RWPE2 (cell line): ENCODE results near the gene TRAK1.
"Not testable (repeated sequence)": the region's sequence is repeated elsewhere in the genome, so short reads cannot be mapped to it uniquely, and the experiment has no call there.

Source experiments
- ATAC-seq: fragments of 200-7000 bp; cut with Tn5 transposase; 3 replicates; pipeline ENCODE4 v1.9.1; 2021; ENCODE audit warnings: low read depth
- DNase-seq: peaks from one replicate; pipeline ENCODE4 v3.0.0-alpha.2; 2020; ENCODE audit warnings: low spot score
- H3K27ac ChIP-seq: fragments of 450-650 bp; 2 replicates; pipeline ENCODE4 v1.5.1; 2017; ENCODE audit warnings: mild to moderate bottlenecking; ENCODE audit not compliant: poor library complexity, severe bottlenecking
- H3K27me3 ChIP-seq: fragments of 250-450 bp; sonication (Bioruptor Pico); 2 replicates; pipeline ENCODE4 v1.5.1; 2021; ENCODE audit warnings: mild to moderate bottlenecking, moderate library complexity; ENCODE audit not compliant: insufficient read depth, poor library complexity, severe bottlenecking
- H3K36me3 ChIP-seq: fragments of 250-450 bp; sonication (Bioruptor Pico); 2 replicates; pipeline ENCODE4 v1.5.1; 2020; ENCODE audit warnings: low read depth, mild to moderate bottlenecking, moderate library complexity
- H3K4me1 ChIP-seq: fragments of 250-450 bp; sonication (Bioruptor Pico); 2 replicates; pipeline ENCODE4 v1.5.1; 2021; ENCODE audit warnings: mild to moderate bottlenecking, moderate library complexity; ENCODE audit not compliant: insufficient read depth, poor library complexity, severe bottlenecking
- H3K4me3 ChIP-seq: fragments of 250-450 bp; sonication (Bioruptor Pico); 2 replicates; pipeline ENCODE4 v1.5.1; 2021; ENCODE audit warnings: mild to moderate bottlenecking, moderate library complexity; ENCODE audit not compliant: severe bottlenecking
- H3K9me3 ChIP-seq: fragments of 250-450 bp; sonication (Bioruptor Pico); 2 replicates; pipeline ENCODE4 v1.5.1; 2021; ENCODE audit warnings: mild to moderate bottlenecking, moderate library complexity; ENCODE audit not compliant: severe bottlenecking
- CTCF ChIP-seq: fragments of 450-650 bp; IDR thresholded peaks from one replicate; pipeline ENCODE4 v1.5.1; 2017; ENCODE audit warnings: mild to moderate bottlenecking, moderate library complexity; ENCODE audit not compliant: poor library complexity, severe bottlenecking

Gene TRAK1

GRCh38 chr3:42101481-42101880, 10.3 kb downstream of the TRAK1 start:
- Histone ChIP-seq H3K27me3 (no peaks in the 10 kb centered on the region), H3K9me3 (no peaks in the 10 kb centered on the region), H3K27ac (peak overlapping the region; percentile 26), H3K4me3 (no peak overlapping the region), H3K4me1 (peaks cover 25% of the 10 kb centered on the region), H3K36me3 (0 out of 2 replicates have a peak, but pooled peaks cover 7% of the 10 kb centered on the region)
- TF ChIP-seq CTCF = no peak
- DNase-seq (no peak), ATAC-seq (no peak; the same call in 2 of the 3 replicates)

- ATAC-seq (peak; percentile 58), DNase-seq (no peak)
- Histone ChIP-seq H3K9me3 (no peaks in the 10 kb centered on the region), H3K27me3 (no peaks in the 10 kb centered on the region), H3K4me1 (peaks cover 18% of the 10 kb centered on the region), H3K27ac (peak overlapping the region; percentile 26), H3K4me3 (peak overlapping the region; percentile 9), H3K36me3 (0 out of 2 replicates have a peak, but pooled peaks cover 7% of the 10 kb centered on the region)
- no peak for TF ChIP-seq CTCF
These were observed 11.4 kb downstream of the TRAK1 start for GRCh38 chr3:42102571-42102970.

- peaks cover 18% of the 10 kb centered on the region for H3K4me1 ChIP-seq
- ATAC-seq, H3K27me3 ChIP-seq, H3K27ac ChIP-seq, H3K9me3 ChIP-seq, H3K4me3 ChIP-seq, H3K36me3 ChIP-seq, DNase-seq: not testable (repeated sequence)
These were observed 12.9 kb downstream of the TRAK1 start for GRCh38 chr3:42103921-42104665.

GRCh38 chr3:42105994-42106393, 14.8 kb downstream of the TRAK1 start:
- H3K27me3 ChIP-seq, H3K27ac ChIP-seq, ATAC-seq, H3K4me3 ChIP-seq, H3K9me3 ChIP-seq, H3K36me3 ChIP-seq, DNase-seq: not testable (repeated sequence)
- peaks cover 18% of the 10 kb centered on the region for H3K4me1 ChIP-seq

GRCh38 chr3:42106646-42107045, 15.5 kb downstream of the TRAK1 start:
- Histone ChIP-seq H3K27ac (no peak overlapping the region), H3K4me3 (no peak overlapping the region), H3K36me3 (0 out of 2 replicates have a peak, but pooled peaks cover 7% of the 10 kb centered on the region), H3K9me3 (no peaks in the 10 kb centered on the region), H3K4me1 (peaks cover 12% of the 10 kb centered on the region), H3K27me3 (no peaks in the 10 kb centered on the region)
- TF ChIP-seq CTCF = no peak
- ATAC-seq (no peak), DNase-seq (no peak)

GRCh38 chr3:42110631-42111030, 19.5 kb downstream of the TRAK1 start:
- Histone ChIP-seq H3K36me3 (no peaks in the 10 kb centered on the region), H3K27ac (no peak overlapping the region), H3K9me3 (no peaks in the 10 kb centered on the region), H3K4me1 (peaks cover 13% of the 10 kb centered on the region), H3K4me3 (no peak overlapping the region), H3K27me3 (no peaks in the 10 kb centered on the region)
- no peak for TF ChIP-seq CTCF
- no peak for ATAC-seq
- DNase-seq = no peak
